ENCODE results near the gene TNNI2. TPM values are rescaled to one million over a fixed set of nuclear protein-coding genes. Genes with fewer than 3 reads are reported as not detected.
"Not testable (repeated sequence)": the region's sequence is repeated elsewhere in the genome, so short reads cannot be mapped to it uniquely, and the experiment has no call there.

TNNI2 gene
- total RNA-seq, 4 donors from 2014 or later, result 17.4 to 63.6 (median 27.2) TPM

GRCh38 chr11:1875093-1875850, 36.5 kb downstream of the TNNI2 start:
- Histone ChIP-seq H3K9me3 (no peaks in the 10 kb centered on the region), H3K27me3 (no peaks in the 10 kb centered on the region), H3K27ac (peak overlapping the region; percentile 90), H3K4me3 (no peak overlapping the region), H3K4me1 (peaks cover 96% of the 10 kb centered on the region), H3K36me3 (no peaks in the 10 kb centered on the region)
- 59% methylated on average over 7 of the region's 28 CpGs for WGBS
- peak in 1 of 2 donors; percentile 69 for DNase-seq (ENCODE audit: low spot score in 2 of 2)
- TF ChIP-seq CTCF (IDR thresholded peaks at IDR 0.05) (no peak), POLR2AphosphoS5 (IDR thresholded peaks at IDR 0.05) (no peak), POLR2A (IDR thresholded peaks at IDR 0.05) (no peak), EP300 (IDR thresholded peaks at IDR 0.05) (no peak)

GRCh38 chr11:1875851-1876301, 37.1 kb downstream of the TNNI2 start:
- Histone ChIP-seq H3K4me1 (peaks cover 96% of the 10 kb centered on the region), H3K4me3 (peak overlapping the region; percentile 9), H3K27ac (peak overlapping the region; percentile 90)
- H3K36me3 ChIP-seq, H3K27me3 ChIP-seq, H3K9me3 ChIP-seq: not testable (repeated sequence)
- 42% methylated on average over 2 of the region's 13 CpGs for WGBS
- peak in 1 of 2 donors; percentile 71 for DNase-seq (ENCODE audit: low spot score in 2 of 2)

- no peaks in the 10 kb centered on the region for H3K36me3 ChIP-seq
- TF ChIP-seq EP300 (IDR thresholded peaks at IDR 0.05) (no peak), POLR2A (IDR thresholded peaks at IDR 0.05) (no peak), CTCF (IDR thresholded peaks at IDR 0.05) (peak; percentile 12 to 44), POLR2AphosphoS5 (IDR thresholded peaks at IDR 0.05) (no peak)
- H3K9me3 ChIP-seq, result no peaks in the 10 kb centered on the region
- DNase-seq (ENCODE audit: low spot score in 2 of 2), result peak; percentile 81 to 86
- no peaks in the 10 kb centered on the region for H3K27me3 ChIP-seq
- H3K4me1 ChIP-seq, result peaks cover 96% of the 10 kb centered on the region
- peak overlapping the region; percentile 9 for H3K4me3 ChIP-seq
- peak overlapping the region; percentile 90 for H3K27ac ChIP-seq
- 6% methylated on average over 20 of the region's 26 CpGs for WGBS
Measured at GRCh38 chr11:1876361-1877063, 37.7 kb downstream of the TNNI2 start.

GRCh38 chr11:1877211-1878136, 38.7 kb downstream of the TNNI2 start:
- no peak for TF ChIP-seq EP300 (IDR thresholded peaks at IDR 0.05)
- peak in 1 of 3 donors; percentile 44 for TF ChIP-seq POLR2AphosphoS5 (IDR thresholded peaks at IDR 0.05)
- DNase-seq (ENCODE audit: low spot score in 2 of 2), result peak; percentile 85 to 86
- 17% methylated on average over 14 of the region's 33 CpGs for WGBS
- Histone ChIP-seq H3K4me3 (no peak overlapping the region), H3K9me3 (no peaks in the 10 kb centered on the region), H3K36me3 (no peaks in the 10 kb centered on the region), H3K27me3 (no peaks in the 10 kb centered on the region), H3K27ac (peak overlapping the region; percentile 90), H3K4me1 (peaks cover 96% of the 10 kb centered on the region)

GRCh38 chr11:1878137-1879031, 39.6 kb downstream of the TNNI2 start:
- peak; percentile 69 to 76 for DNase-seq (ENCODE audit: low spot score in 2 of 2)
- Histone ChIP-seq H3K4me1 (peaks cover 88% of the 10 kb centered on the region), H3K27me3 (no peaks in the 10 kb centered on the region), H3K9me3 (no peaks in the 10 kb centered on the region), H3K27ac (peak overlapping the region; percentile 90), H3K4me3 (no peak overlapping the region), H3K36me3 (peaks cover 4% of the 10 kb centered on the region)
- TF ChIP-seq CTCF (IDR thresholded peaks at IDR 0.05), result no peak
- no peak for TF ChIP-seq POLR2AphosphoS5 (IDR thresholded peaks at IDR 0.05)
- TF ChIP-seq EP300 (IDR thresholded peaks at IDR 0.05), result no peak
- no peak for TF ChIP-seq POLR2A (IDR thresholded peaks at IDR 0.05)
- 79% methylated on average over 15 of the region's 30 CpGs for WGBS

All from suprapubic skin (tissue), 4 donors.